Measurements from ENCODE around the gene DIPK1C. TPM values are rescaled to one million over a fixed set of nuclear protein-coding genes. Genes with fewer than 3 reads are reported as not detected.

DIPK1C gene
- total RNA-seq, 4 donors from 2014 or later, result 0.12 to 9.1 TPM; not detected in 2

GRCh38 chr18:74482697-74483096, 25.6 kb upstream of the DIPK1C start:
- no peak for DNase-seq
- no peaks in the 10 kb centered on the region for H3K27me3 ChIP-seq
- H3K27ac ChIP-seq, result no peak overlapping the region
- H3K9me3 ChIP-seq, result no peaks in the 10 kb centered on the region
- no peaks in the 10 kb centered on the region for H3K4me1 ChIP-seq
- TF ChIP-seq CTCF (IDR thresholded peaks at IDR 0.05) (no peak), POLR2A (IDR thresholded peaks at IDR 0.05) (no peak)
- intact Hi-C loops (cut with DNase I; ENCODE audit: low total_unique reads), result loop anchor here (10.0 kb wide), 1 partner anchor 128 kb away; no protein-coding TSS in a partner anchor
- H3K36me3 ChIP-seq, result no peaks in the 10 kb centered on the region
- H3K4me3 ChIP-seq, result no peak overlapping the region

GRCh38 chr18:74480149-74480651, 23.1 kb upstream of the DIPK1C start:
- DNase-seq, result no peak
- TF ChIP-seq CTCF (IDR thresholded peaks at IDR 0.05), result no peak
- TF ChIP-seq POLR2A (IDR thresholded peaks at IDR 0.05), result no peak

GRCh38 chr18:74479486-74480148, 22.5 kb upstream of the DIPK1C start:
- Histone ChIP-seq H3K27ac (no peak overlapping the region), H3K4me3 (no peak overlapping the region), H3K9me3 (no peaks in the 10 kb centered on the region), H3K27me3 (no peaks in the 10 kb centered on the region), H3K36me3 (no peaks in the 10 kb centered on the region), H3K4me1 (no peaks in the 10 kb centered on the region)
- TF ChIP-seq POLR2A (IDR thresholded peaks at IDR 0.05) (no peak), CTCF (IDR thresholded peaks at IDR 0.05) (no peak)
- intact Hi-C loops (cut with DNase I; ENCODE audit: low total_unique reads), result loop anchor here (10.0 kb wide), 1 partner anchor 125 kb away; no protein-coding TSS in a partner anchor
- DNase-seq, result no peak

More at GRCh38 chr18:74480149-74480651, 23.1 kb upstream of the DIPK1C start:
- Histone ChIP-seq H3K36me3 (no peaks in the 10 kb centered on the region), H3K9me3 (no peaks in the 10 kb centered on the region), H3K4me1 (no peaks in the 10 kb centered on the region), H3K4me3 (no peak overlapping the region), H3K27me3 (no peaks in the 10 kb centered on the region), H3K27ac (no peak overlapping the region)
- intact Hi-C loops (cut with DNase I; ENCODE audit: low total_unique reads), result loop anchor here (10.0 kb wide), 1 partner anchor 125 kb away; no protein-coding TSS in a partner anchor

DNA sequence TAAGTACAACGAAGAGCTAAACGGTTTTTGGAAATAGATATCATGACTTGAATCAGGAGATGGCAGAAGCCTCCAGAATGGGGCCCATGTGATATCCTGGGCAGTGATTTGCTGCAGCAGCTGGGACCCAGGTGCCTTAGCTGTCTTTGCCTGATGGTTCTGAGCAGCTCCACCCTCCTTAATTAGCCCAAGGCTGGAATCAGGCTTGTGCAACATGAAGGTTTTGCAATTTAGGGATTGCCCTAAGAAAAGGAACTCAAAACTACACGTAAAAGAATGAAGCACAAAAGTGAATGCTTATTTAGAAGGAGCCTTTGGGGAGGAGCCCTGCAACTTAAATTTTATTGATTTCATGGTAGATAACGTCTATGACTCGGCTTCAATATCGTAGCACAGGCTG, 21.8 kb upstream of the DIPK1C start:
- Histone ChIP-seq H3K36me3 (no peaks in the 10 kb centered on the region), H3K4me1 (no peaks in the 10 kb centered on the region), H3K27me3 (no peaks in the 10 kb centered on the region), H3K9me3 (no peaks in the 10 kb centered on the region), H3K4me3 (no peak overlapping the region), H3K27ac (no peak overlapping the region)
- TF ChIP-seq CTCF (IDR thresholded peaks at IDR 0.05) (no peak), POLR2A (IDR thresholded peaks at IDR 0.05) (no peak)
- no peak for DNase-seq
- intact Hi-C loops (cut with DNase I; ENCODE audit: low total_unique reads), result no loop called here

GRCh38 chr18:74478316-74478715, 21.2 kb upstream of the DIPK1C start:
- intact Hi-C loops (cut with DNase I; ENCODE audit: low total_unique reads), result no loop called here
- Histone ChIP-seq H3K27me3 (no peaks in the 10 kb centered on the region), H3K4me3 (no peak overlapping the region), H3K9me3 (no peaks in the 10 kb centered on the region), H3K36me3 (no peaks in the 10 kb centered on the region), H3K27ac (no peak overlapping the region), H3K4me1 (no peaks in the 10 kb centered on the region)
- no peak for DNase-seq
- TF ChIP-seq POLR2A (IDR thresholded peaks at IDR 0.05), result no peak
- TF ChIP-seq CTCF (IDR thresholded peaks at IDR 0.05), result no peak
